HEK293 (cell line): ENCODE data around the gene PALM.

Experiments used
- CTCF ChIA-PET: fragments of 350-600 bp; formaldehyde crosslinking; extraction: SDS; loops from one replicate; lab custom pipeline; 2021; ENCODE audit warnings: antibody characterized with exemption; lab: Yijun Ruan, JAX
- POLR2A ChIA-PET: fragments of 300-600 bp; formaldehyde crosslinking; extraction: SDS; loops from one replicate; lab custom pipeline; 2020; ENCODE audit warnings: antibody characterized with exemption, inconsistent platforms; lab: Yijun Ruan, JAX
- H3K27ac ChIP-seq: fragments of 200-500 bp; sonication (Bioruptor generic); 2 replicates; pipeline ENCODE4 v1.5.1; 2014; ENCODE audit warnings: low read depth, low read length, control low read depth, inconsistent platforms; ENCODE audit errors: extremely low read depth
- H3K36me3 ChIP-seq, 2 experiments: fragments of 200-500 bp in 1 of 2; sonication (Bioruptor generic) in 1 of 2; 1 replicate in 1 of 2; 2 replicates in 1 of 2; pipeline ENCODE4 v1.5.1; 2014 to 2017; ENCODE audit warnings: inconsistent platforms in 2 of 2, low read length in 2 of 2; ENCODE audit not compliant: control insufficient read depth in 2 of 2, insufficient read depth in 1 of 2
- H3K4me1 ChIP-seq: fragments of 200-500 bp; sonication (Bioruptor generic); 2 replicates; pipeline ENCODE4 v1.5.1; 2014; ENCODE audit warnings: mild to moderate bottlenecking, low read length, inconsistent platforms; ENCODE audit not compliant: control insufficient read depth, insufficient read depth
- H3K4me3 ChIP-seq: 2 replicates; pipeline ENCODE4 v1.5.1; 2011; ENCODE audit warnings: low read depth, mild to moderate bottlenecking, control low read depth, low read length, moderate library complexity
- H3K9me3 ChIP-seq: fragments of 200-500 bp; sonication (Bioruptor generic); 2 replicates; pipeline ENCODE4 v1.5.1; 2014; ENCODE audit warnings: low read depth, low read length, inconsistent platforms; ENCODE audit not compliant: control insufficient read depth, insufficient read depth
- ATF2 ChIP-seq: fragments of 450-650 bp; formaldehyde crosslinking; IDR thresholded peaks from 2 replicates; pipeline ENCODE4 v1.5.1; 2016; ENCODE audit warnings: missing biosample characterization, missing genetic modification characterization, low read depth
- BCL11B ChIP-seq: fragments of 450-650 bp; formaldehyde crosslinking; IDR thresholded peaks from 2 replicates; pipeline ENCODE4 v1.5.1; 2016; ENCODE audit warnings: low read depth, missing biosample characterization, missing genetic modification characterization
- EGR2 ChIP-seq: fragments of 450-650 bp; formaldehyde crosslinking; IDR thresholded peaks from 2 replicates; pipeline ENCODE4 v1.5.1; 2016; ENCODE audit warnings: low read depth, missing biosample characterization, missing genetic modification characterization
- KLF7 ChIP-seq: fragments of 450-650 bp; formaldehyde crosslinking; IDR thresholded peaks from 2 replicates; pipeline ENCODE4 v1.5.1; 2016; ENCODE audit warnings: missing biosample characterization, missing genetic modification characterization, borderline replicate concordance
- PRDM10 ChIP-seq: fragments of 450-650 bp; formaldehyde crosslinking; IDR thresholded peaks from 2 replicates; pipeline ENCODE4 v1.5.1; 2016; ENCODE audit warnings: missing biosample characterization, missing genetic modification characterization
- REST ChIP-seq: fragments of 450-650 bp; formaldehyde crosslinking; IDR thresholded peaks from 2 replicates; pipeline ENCODE4 v1.5.1; 2016; ENCODE audit warnings: missing biosample characterization, missing genetic modification characterization
- SP7 ChIP-seq: fragments of 450-650 bp; formaldehyde crosslinking; IDR thresholded peaks from 2 replicates; pipeline ENCODE4 v1.5.1; 2016; ENCODE audit warnings: missing biosample characterization, missing genetic modification characterization
- YY1 ChIP-seq: fragments of 450-650 bp; formaldehyde crosslinking; IDR thresholded peaks from 2 replicates; pipeline ENCODE4 v1.5.1; 2018; ENCODE audit warnings: missing biosample characterization, missing genetic modification characterization
- ZBTB8A ChIP-seq: fragments of 450-650 bp; formaldehyde crosslinking; IDR thresholded peaks from 2 replicates; pipeline ENCODE4 v1.5.1; 2016; ENCODE audit warnings: missing biosample characterization, missing genetic modification characterization
- ZIC2 ChIP-seq: fragments of 450-650 bp; formaldehyde crosslinking; IDR thresholded peaks from 2 replicates; pipeline ENCODE4 v1.5.1; 2016; ENCODE audit warnings: missing biosample characterization, missing genetic modification characterization
- ZNF184 ChIP-seq: fragments of 450-650 bp; IDR thresholded peaks from 2 replicates; pipeline ENCODE4 v1.5.1; 2018; ENCODE audit warnings: missing biosample characterization, mild to moderate bottlenecking, missing genetic modification characterization
- ZNF202 ChIP-seq: fragments of 450-650 bp; formaldehyde crosslinking; IDR thresholded peaks from 2 replicates; pipeline ENCODE4 v1.5.1; 2016; ENCODE audit warnings: missing biosample characterization, missing genetic modification characterization, borderline replicate concordance
- ZNF24 ChIP-seq: fragments of 450-650 bp; formaldehyde crosslinking; IDR thresholded peaks from 2 replicates; pipeline ENCODE4 v1.5.1; 2016; ENCODE audit warnings: missing biosample characterization, missing genetic modification characterization
- ZNF423 ChIP-seq: fragments of 450-650 bp; formaldehyde crosslinking; IDR thresholded peaks from 2 replicates; pipeline ENCODE4 v1.5.1; 2016; ENCODE audit warnings: missing biosample characterization, missing genetic modification characterization
- ZNF433 ChIP-seq: fragments of 450-650 bp; formaldehyde crosslinking; IDR thresholded peaks from 2 replicates; pipeline ENCODE4 v1.5.1; 2016; ENCODE audit warnings: missing biosample characterization, missing genetic modification characterization, low read depth
- ZNF510 ChIP-seq: fragments of 450-650 bp; formaldehyde crosslinking; IDR thresholded peaks from 2 replicates; pipeline ENCODE4 v1.5.1; 2018; ENCODE audit warnings: mild to moderate bottlenecking, missing genetic modification characterization, missing biosample characterization; ENCODE audit not compliant: insufficient replicate concordance
- ZNF514 ChIP-seq: fragments of 450-650 bp; formaldehyde crosslinking; IDR thresholded peaks from 2 replicates; pipeline ENCODE4 v1.5.1; 2016; ENCODE audit warnings: missing biosample characterization, missing genetic modification characterization
- ZNF629 ChIP-seq: fragments of 450-650 bp; formaldehyde crosslinking; IDR thresholded peaks from 2 replicates; pipeline ENCODE4 v1.5.1; 2017; ENCODE audit warnings: missing biosample characterization, missing genetic modification characterization
- ZNF664 ChIP-seq: fragments of 450-650 bp; formaldehyde crosslinking; IDR thresholded peaks from 2 replicates; pipeline ENCODE4 v1.5.1; 2016; ENCODE audit warnings: missing biosample characterization, missing genetic modification characterization
- ZNF692 ChIP-seq: fragments of 450-650 bp; formaldehyde crosslinking; IDR thresholded peaks from 2 replicates; pipeline ENCODE4 v1.5.1; 2016; ENCODE audit warnings: missing biosample characterization, missing genetic modification characterization
- ZNF701 ChIP-seq: fragments of 450-650 bp; formaldehyde crosslinking; IDR thresholded peaks from 2 replicates; pipeline ENCODE4 v1.5.1; 2016; ENCODE audit warnings: missing biosample characterization, missing genetic modification characterization
- ZNF768 ChIP-seq: fragments of 450-650 bp; formaldehyde crosslinking; IDR thresholded peaks from 2 replicates; pipeline ENCODE4 v1.5.1; 2018; ENCODE audit warnings: missing biosample characterization, mild to moderate bottlenecking, missing genetic modification characterization
- ZNF837 ChIP-seq: fragments of 450-650 bp; formaldehyde crosslinking; IDR thresholded peaks from 2 replicates; pipeline ENCODE4 v1.5.1; 2016; ENCODE audit warnings: missing biosample characterization, missing genetic modification characterization
- ZNF843 ChIP-seq: fragments of 450-650 bp; formaldehyde crosslinking; IDR thresholded peaks from 2 replicates; pipeline ENCODE4 v1.5.1; 2016; ENCODE audit warnings: missing biosample characterization, missing genetic modification characterization
- TF ChIP-seq, protein P1 (sequence below): sonication (generic); formaldehyde crosslinking; IDR thresholded peaks from 2 replicates; pipeline ENCODE4 v1.8.1; 2022; ENCODE audit warnings: mild to moderate bottlenecking, moderate library complexity, missing genetic modification reagents

PALM gene

GRCh38 chr19:788983-789700 is 80.4 kb downstream of the PALM start (continued):
- TF ChIP-seq PRDM10 (tag by site-specific recombination) (no peak), EGR2 (tag by site-specific recombination) (no peak), ZBTB8A (tag by site-specific recombination) (peak; percentile 51), ZNF837 (tag by site-specific recombination) (no peak), ZNF629 (tag by site-specific recombination) (peak; percentile 46), ZIC2 (peak; percentile 22), SP7 (tag by site-specific recombination) (peak; percentile 76)

- ChIA-PET CTCF (interaction anchor here (1.9 kb wide), 1 partner anchor 19 kb away, joined by 5 read pairs; no protein-coding TSS in a partner anchor), POLR2A (no interaction called here)
- Histone ChIP-seq H3K27ac (peak overlapping the region; percentile 4; the same call in 1 of the 2 replicates), H3K9me3 (no peaks in the 10 kb centered on the region), H3K4me3 (no peak overlapping the region), H3K4me1 (peaks cover 2% of the 10 kb centered on the region; the same call in 1 of the 2 replicates), H3K36me3 (no peaks in the 10 kb centered on the region)
- TF ChIP-seq ZNF701 = no peak
- TF ChIP-seq ZNF692 = no peak
- TF ChIP-seq ZNF768 = no peak
- TF ChIP-seq ZBTB8A (tag by site-specific recombination) = no peak
- no peak for TF ChIP-seq ZNF843 (tag by site-specific recombination)
- TF ChIP-seq BCL11B (tag by site-specific recombination) = no peak
- TF ChIP-seq ZNF510 (tag by site-specific recombination) = no peak
- TF ChIP-seq, protein P1, sequence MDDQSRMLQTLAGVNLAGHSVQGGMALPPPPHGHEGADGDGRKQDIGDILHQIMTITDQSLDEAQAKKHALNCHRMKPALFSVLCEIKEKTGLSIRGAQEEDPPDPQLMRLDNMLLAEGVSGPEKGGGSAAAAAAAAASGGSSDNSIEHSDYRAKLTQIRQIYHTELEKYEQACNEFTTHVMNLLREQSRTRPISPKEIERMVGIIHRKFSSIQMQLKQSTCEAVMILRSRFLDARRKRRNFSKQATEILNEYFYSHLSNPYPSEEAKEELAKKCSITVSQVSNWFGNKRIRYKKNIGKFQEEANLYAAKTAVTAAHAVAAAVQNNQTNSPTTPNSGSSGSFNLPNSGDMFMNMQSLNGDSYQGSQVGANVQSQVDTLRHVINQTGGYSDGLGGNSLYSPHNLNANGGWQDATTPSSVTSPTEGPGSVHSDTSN (CRISPR knock-in tag) = no peak
- no peak for TF ChIP-seq ZNF514 (tag by site-specific recombination)
- TF ChIP-seq ZNF184 (tag by site-specific recombination) = no peak
- no peak for TF ChIP-seq YY1 (tag by site-specific recombination)
- no peak for TF ChIP-seq ZNF423
- TF ChIP-seq REST (tag by site-specific recombination) = no peak
- no peak for TF ChIP-seq ZNF664 (tag by site-specific recombination)
- TF ChIP-seq ZNF24 = no peak
- TF ChIP-seq ATF2 (tag by site-specific recombination) = no peak
- no peak for TF ChIP-seq ZNF202 (tag by site-specific recombination)
- no peak for TF ChIP-seq ZNF433
- no peak for TF ChIP-seq KLF7 (tag by site-specific recombination)
Measured at GRCh38 chr19:789701-790060, 80.9 kb downstream of the PALM start.
